ENCODE data around the gene CCDC127.

- TF ChIP-seq CTCF (conservative IDR thresholded peaks at IDR 0.05 in 1 of 2, IDR thresholded peaks at IDR 0.05 in 1 of 2; ENCODE audit: extremely low read depth in 1 of 2, insufficient read depth in 1 of 2, low read depth in 1 of 2, low read length in 2 of 2) (no peak), EZH2 (IDR thresholded peaks at IDR 0.05; ENCODE audit: borderline replicate concordance, low read length) (no peak)
Measured at GRCh38 chr5:206406-206805, 11.5 kb downstream of the CCDC127 start.

Measured in mammary epithelial cell (primary cell).